Loucy (cell line): ENCODE measurements around the gene C12orf57.

ENCODE experiments used
- CTCF ChIP-seq: fragments of 200-600 bp; sonication (generic); conservative IDR thresholded peaks from 2 replicates; pipeline ENCODE4 v1.5.1; 2014; ENCODE audit warnings: mild to moderate bottlenecking, antibody characterized with exemption, low read length
- EZH2phosphoT487 ChIP-seq: fragments of 200-600 bp; IDR thresholded peaks from 2 replicates; pipeline ENCODE4 v1.6.1; 2018; ENCODE audit warnings: antibody characterized with exemption, mild to moderate bottlenecking, moderate library complexity, borderline replicate concordance

GRCh38 chr12:6964605-6965025, 20.8 kb downstream of the C12orf57 start:
- no peak for TF ChIP-seq CTCF
- no peak for TF ChIP-seq EZH2phosphoT487
